ENCODE measurements around the gene ZSCAN12. TPM values are rescaled to one million over a fixed set of nuclear protein-coding genes. Genes with fewer than 3 reads are reported as not detected.

Gene ZSCAN12
- total and polyA plus RNA-seq, 10 of the 15 experiments (the other 5 are each of a cell fraction or from before 2014, with no cell fraction given) = 1.2 to 12.2 (median 7.4) TPM

DNA sequence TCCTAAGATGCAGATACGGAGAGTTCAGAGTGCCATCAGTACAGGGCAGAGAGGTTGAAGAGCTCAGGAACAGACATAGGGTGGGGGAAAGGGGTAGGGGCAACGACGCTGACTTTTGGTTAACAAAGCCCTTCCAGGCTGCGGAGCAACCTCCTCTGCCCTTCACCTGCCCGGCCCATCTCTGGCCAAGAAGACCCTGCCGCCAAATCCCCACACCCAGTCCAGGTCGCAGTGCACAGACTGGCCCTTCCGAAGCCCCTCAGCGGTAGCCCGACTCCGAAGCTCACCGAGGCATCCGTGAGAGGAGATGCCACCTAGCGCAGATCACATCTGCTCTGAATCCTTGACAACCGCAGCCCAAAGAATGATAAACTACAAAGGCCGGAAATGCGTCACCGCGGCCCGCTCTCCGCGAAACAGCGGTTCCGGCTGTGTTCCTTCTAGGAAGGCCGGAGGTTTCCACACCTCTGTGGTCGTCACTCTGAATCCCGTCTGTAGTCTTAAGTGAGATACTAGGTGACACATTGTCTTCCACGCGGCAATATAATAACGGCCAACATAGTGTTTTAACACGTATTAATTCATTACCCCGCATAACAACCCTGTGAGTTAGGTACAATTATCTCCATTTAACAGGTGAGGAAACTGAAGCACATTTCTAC lies 43.7 kb upstream of the ZSCAN12 start, which contains the start of gene ZSCAN23 (continued):
- TF ChIP-seq, protein P1, sequence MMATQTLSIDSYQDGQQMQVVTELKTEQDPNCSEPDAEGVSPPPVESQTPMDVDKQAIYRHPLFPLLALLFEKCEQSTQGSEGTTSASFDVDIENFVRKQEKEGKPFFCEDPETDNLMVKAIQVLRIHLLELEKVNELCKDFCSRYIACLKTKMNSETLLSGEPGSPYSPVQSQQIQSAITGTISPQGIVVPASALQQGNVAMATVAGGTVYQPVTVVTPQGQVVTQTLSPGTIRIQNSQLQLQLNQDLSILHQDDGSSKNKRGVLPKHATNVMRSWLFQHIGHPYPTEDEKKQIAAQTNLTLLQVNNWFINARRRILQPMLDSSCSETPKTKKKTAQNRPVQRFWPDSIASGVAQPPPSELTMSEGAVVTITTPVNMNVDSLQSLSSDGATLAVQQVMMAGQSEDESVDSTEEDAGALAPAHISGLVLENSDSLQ (IDR thresholded peaks at IDR 0.05) = peak; percentile 31; the same call in 1 of the 2 replicates
- no peak for TF ChIP-seq FOXM1 (IDR thresholded peaks at IDR 0.05; ENCODE audit: low read depth, low read length)
- peak; percentile 43; the same call in 1 of the 2 replicates for TF ChIP-seq EED (IDR thresholded peaks at IDR 0.05; ENCODE audit: low read depth)
- TF ChIP-seq ZBTB40 (IDR thresholded peaks at IDR 0.05; ENCODE audit: borderline replicate concordance) = peak; percentile 86
- TF ChIP-seq SIX5 (IDR thresholded peaks at IDR 0.05; ENCODE audit: low read depth, low read length, severe bottlenecking) = no peak
- peak; percentile 43 for TF ChIP-seq RELA (IDR thresholded peaks at IDR 0.05; ENCODE audit: borderline replicate concordance, partially characterized antibody)
- peak; percentile 51; the same call in 1 of the 2 replicates for TF ChIP-seq CBFB (IDR thresholded peaks at IDR 0.05; ENCODE audit: low read depth)
- TF ChIP-seq PML (IDR thresholded peaks at IDR 0.05; ENCODE audit: low read length) = no peak
- TF ChIP-seq HDAC6 (IDR thresholded peaks at IDR 0.05; ENCODE audit: unreplicated experiment) = no peak
- TF ChIP-seq IKZF2 (IDR thresholded peaks at IDR 0.05) = peak; percentile 38; a peak in 2 of 4 replicates
- no peak for TF ChIP-seq CEBPZ (IDR thresholded peaks at IDR 0.05; ENCODE audit: low read depth, low read length)
- peak; percentile 48; the same call in 1 of the 2 replicates for TF ChIP-seq IKZF1 (conservative IDR thresholded peaks at IDR 0.05)
- TF ChIP-seq CREM (IDR thresholded peaks at IDR 0.05; ENCODE audit: low read depth) = peak; percentile 89
- TF ChIP-seq ZNF217 (IDR thresholded peaks at IDR 0.05) = 0 out of 2 replicates have a peak, but pooled peaks have one; percentile 25

Measured in GM12878 (cell line).